ENCODE data around the gene KRTAP10-2. TPM values are rescaled to one million over a fixed set of nuclear protein-coding genes. Genes with fewer than 3 reads are reported as not detected.
"Not testable (repeated sequence)": the region's sequence is repeated elsewhere in the genome, so short reads cannot be mapped to it uniquely, and the experiment has no call there.

Gene KRTAP10-2
- total RNA-seq, 1 experiment from 2014 or later = not detected

DNA sequence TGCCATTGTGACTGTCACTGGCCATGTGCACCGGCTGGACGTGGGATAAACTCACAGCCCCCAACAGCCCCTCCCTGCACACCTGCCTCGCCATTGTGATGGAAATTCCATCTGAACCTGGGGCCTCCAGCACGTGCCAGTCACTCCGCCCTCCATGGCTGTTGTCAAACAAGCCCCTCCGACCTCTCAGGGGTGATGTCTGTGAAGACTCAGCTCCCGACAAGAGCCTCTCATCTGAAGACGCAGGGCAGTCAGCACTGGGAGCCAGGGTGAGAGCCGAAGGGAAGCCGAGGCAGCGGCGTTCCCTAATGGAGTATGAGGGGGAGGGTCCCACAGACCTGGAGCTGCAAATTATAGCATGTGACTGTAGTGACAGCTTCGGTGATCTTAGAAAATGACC is 1.4 kb upstream of the KRTAP10-2 start:
- Histone ChIP-seq H3K27me3 (ENCODE audit: insufficient read depth, low read depth) (peaks cover 70% of the 10 kb centered on the region), H3K27ac (no peak overlapping the region), H2AFZ (no peak overlapping the region), H3K4me3 (no peak overlapping the region), H3F3A (ENCODE audit: insufficient read depth, low read depth) (no peaks in the 10 kb centered on the region), H3K79me2 (ENCODE audit: low read depth) (no peaks in the 10 kb centered on the region), H3K4me2 (no peak overlapping the region), H3K4me1 (replicated peaks; ENCODE audit: insufficient read depth) (no peaks in the 10 kb centered on the region), H4K20me1 (ENCODE audit: insufficient read depth) (no peaks in the 10 kb centered on the region), H3K9me3 (ENCODE audit: insufficient read depth, low read depth) (no peaks in the 10 kb centered on the region), H3K36me3 (ENCODE audit: low read depth) (no peaks in the 10 kb centered on the region), H3K9me2 (ENCODE audit: insufficient read depth) (no peaks in the 10 kb centered on the region)
- ChIA-PET CTCF (no interaction called here), POLR2A (ENCODE audit: unreplicated experiment) (no interaction called here)
- no peak for DNase-seq
- TF ChIP-seq EZH2 (IDR thresholded peaks at IDR 0.05; ENCODE audit: low read depth) = no peak
- TF ChIP-seq, protein P1, sequence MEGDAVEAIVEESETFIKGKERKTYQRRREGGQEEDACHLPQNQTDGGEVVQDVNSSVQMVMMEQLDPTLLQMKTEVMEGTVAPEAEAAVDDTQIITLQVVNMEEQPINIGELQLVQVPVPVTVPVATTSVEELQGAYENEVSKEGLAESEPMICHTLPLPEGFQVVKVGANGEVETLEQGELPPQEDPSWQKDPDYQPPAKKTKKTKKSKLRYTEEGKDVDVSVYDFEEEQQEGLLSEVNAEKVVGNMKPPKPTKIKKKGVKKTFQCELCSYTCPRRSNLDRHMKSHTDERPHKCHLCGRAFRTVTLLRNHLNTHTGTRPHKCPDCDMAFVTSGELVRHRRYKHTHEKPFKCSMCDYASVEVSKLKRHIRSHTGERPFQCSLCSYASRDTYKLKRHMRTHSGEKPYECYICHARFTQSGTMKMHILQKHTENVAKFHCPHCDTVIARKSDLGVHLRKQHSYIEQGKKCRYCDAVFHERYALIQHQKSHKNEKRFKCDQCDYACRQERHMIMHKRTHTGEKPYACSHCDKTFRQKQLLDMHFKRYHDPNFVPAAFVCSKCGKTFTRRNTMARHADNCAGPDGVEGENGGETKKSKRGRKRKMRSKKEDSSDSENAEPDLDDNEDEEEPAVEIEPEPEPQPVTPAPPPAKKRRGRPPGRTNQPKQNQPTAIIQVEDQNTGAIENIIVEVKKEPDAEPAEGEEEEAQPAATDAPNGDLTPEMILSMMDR (conservative IDR thresholded peaks at IDR 0.05) = no peak
- intact Hi-C loops (cut with micrococcal nuclease; ENCODE audit: unreplicated experiment) = no loop called here
- BruUV-seq (replicated peaks) = no TSS peak

DNA sequence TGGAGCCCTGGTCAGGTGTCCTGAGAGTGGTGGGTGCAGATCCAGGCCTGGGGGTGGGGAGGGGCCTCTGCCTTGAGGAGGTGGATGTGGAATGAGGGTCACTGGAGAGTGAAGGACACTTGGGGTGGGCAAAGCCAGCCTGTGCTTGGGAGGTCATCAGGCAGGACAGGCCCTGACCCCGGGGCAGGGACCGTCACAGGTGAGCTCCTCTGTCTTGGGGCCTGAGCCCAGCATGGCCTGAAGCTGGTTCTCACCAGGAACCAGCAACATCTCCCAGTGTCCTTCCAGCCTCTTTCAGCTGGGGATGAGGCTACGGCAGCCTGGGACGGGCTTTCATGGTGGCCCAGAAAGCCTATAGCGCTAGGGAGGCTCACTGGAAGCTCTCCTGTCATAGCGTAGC is 831 bp upstream of the KRTAP10-2 start:
- H3K9me3 ChIP-seq (ENCODE audit: insufficient read depth, low read depth) = no peaks in the 10 kb centered on the region
- CTCF ChIA-PET = no interaction called here

DNA sequence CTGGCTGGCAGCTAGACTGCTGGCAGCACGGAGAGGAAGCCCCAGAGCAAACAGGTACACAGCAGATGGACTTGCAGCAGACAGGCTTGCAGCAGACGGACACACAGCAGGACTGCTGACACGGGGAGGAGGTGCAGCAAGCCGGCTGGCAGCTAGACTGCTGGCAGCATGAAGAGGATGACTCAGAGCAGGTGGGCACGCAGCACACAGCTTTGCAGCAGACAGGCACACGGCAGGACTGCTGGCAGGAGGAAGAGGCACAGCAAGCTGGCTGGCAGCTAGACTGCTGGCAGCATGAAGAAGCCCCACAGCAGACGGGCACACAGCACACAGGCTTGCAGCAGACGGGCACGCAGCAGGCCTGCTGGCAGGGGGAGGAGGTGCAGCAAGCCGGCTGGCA is 498 bp downstream of the KRTAP10-2 start:
- TF ChIP-seq EZH2 (IDR thresholded peaks at IDR 0.05; ENCODE audit: low read depth) = no peak
- TF ChIP-seq, protein P1 (conservative IDR thresholded peaks at IDR 0.05) = no peak

More for the DNA sequence above, 831 bp upstream of the KRTAP10-2 start:
- no TSS peak for BruUV-seq (replicated peaks)
- no peak overlapping the region for H3K27ac ChIP-seq
- peaks cover 73% of the 10 kb centered on the region for H3K27me3 ChIP-seq (ENCODE audit: insufficient read depth, low read depth)
- no peaks in the 10 kb centered on the region for H3K79me2 ChIP-seq (ENCODE audit: low read depth)
- no peak for TF ChIP-seq EZH2 (IDR thresholded peaks at IDR 0.05; ENCODE audit: low read depth)
- TF ChIP-seq, protein P1 (conservative IDR thresholded peaks at IDR 0.05) = no peak
- POLR2A ChIA-PET (ENCODE audit: unreplicated experiment) = no interaction called here
- no peaks in the 10 kb centered on the region for H3K9me2 ChIP-seq (ENCODE audit: insufficient read depth)
- H3K4me3 ChIP-seq = no peak overlapping the region
- H3K36me3 ChIP-seq (ENCODE audit: low read depth) = no peaks in the 10 kb centered on the region
- DNase-seq = no peak
- no peak overlapping the region for H2AFZ ChIP-seq
- H3F3A ChIP-seq (ENCODE audit: insufficient read depth, low read depth) = no peaks in the 10 kb centered on the region
- no peak overlapping the region for H3K4me2 ChIP-seq
- intact Hi-C loops (cut with micrococcal nuclease; ENCODE audit: unreplicated experiment) = no loop called here
- H3K4me1 ChIP-seq (replicated peaks; ENCODE audit: insufficient read depth) = no peaks in the 10 kb centered on the region
- H4K20me1 ChIP-seq (ENCODE audit: insufficient read depth) = no peaks in the 10 kb centered on the region

DNA sequence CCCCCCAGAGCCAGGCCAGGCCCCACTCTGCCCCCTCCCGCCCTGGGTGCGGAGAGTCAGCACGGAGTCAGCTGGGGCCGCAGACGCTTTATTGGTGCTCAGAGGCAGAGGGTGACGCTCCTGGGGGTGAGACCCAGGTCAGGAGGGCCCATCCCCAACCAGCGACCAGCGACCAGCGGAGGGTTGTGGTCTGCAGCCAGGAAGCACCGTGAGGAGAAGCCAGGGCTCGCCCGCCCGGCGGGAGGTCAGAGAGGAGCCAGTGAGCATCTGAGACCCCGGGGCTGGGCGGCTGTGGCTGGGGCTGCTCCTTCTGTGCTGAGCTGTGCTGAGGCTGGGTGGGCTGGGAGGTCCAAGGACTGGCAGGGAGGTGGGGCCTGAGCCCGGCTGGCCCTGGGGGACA is 1.0 kb downstream of the KRTAP10-2 start:
- H3K4me1 ChIP-seq (replicated peaks; ENCODE audit: insufficient read depth); CTCF ChIA-PET; H3K9me3 ChIP-seq (ENCODE audit: insufficient read depth, low read depth); intact Hi-C loops (cut with micrococcal nuclease; ENCODE audit: unreplicated experiment); H4K20me1 ChIP-seq (ENCODE audit: insufficient read depth); H3K79me2 ChIP-seq (ENCODE audit: low read depth); POLR2A ChIA-PET (ENCODE audit: unreplicated experiment); DNase-seq; H3K27ac ChIP-seq; H3F3A ChIP-seq (ENCODE audit: insufficient read depth, low read depth); H2AFZ ChIP-seq; H3K4me3 ChIP-seq; H3K4me2 ChIP-seq; H3K9me2 ChIP-seq (ENCODE audit: insufficient read depth); H3K36me3 ChIP-seq (ENCODE audit: low read depth); BruUV-seq (replicated peaks): not testable (repeated sequence)
- peaks cover 67% of the 10 kb centered on the region for H3K27me3 ChIP-seq (ENCODE audit: insufficient read depth, low read depth)

More for the DNA sequence above, 498 bp downstream of the KRTAP10-2 start:
- Histone ChIP-seq H3F3A (ENCODE audit: insufficient read depth, low read depth) (no peaks in the 10 kb centered on the region), H2AFZ (no peak overlapping the region), H4K20me1 (ENCODE audit: insufficient read depth) (no peaks in the 10 kb centered on the region), H3K27ac (no peak overlapping the region), H3K4me1 (replicated peaks; ENCODE audit: insufficient read depth) (no peaks in the 10 kb centered on the region), H3K36me3 (ENCODE audit: low read depth) (no peaks in the 10 kb centered on the region), H3K4me2 (no peak overlapping the region), H3K9me3 (ENCODE audit: insufficient read depth, low read depth) (no peaks in the 10 kb centered on the region), H3K9me2 (ENCODE audit: insufficient read depth) (no peaks in the 10 kb centered on the region), H3K27me3 (ENCODE audit: insufficient read depth, low read depth) (peaks cover 72% of the 10 kb centered on the region), H3K4me3 (no peak overlapping the region), H3K79me2 (ENCODE audit: low read depth) (no peaks in the 10 kb centered on the region)
- no TSS peak for BruUV-seq (replicated peaks)
- intact Hi-C loops (cut with micrococcal nuclease; ENCODE audit: unreplicated experiment) = no loop called here
- DNase-seq = no peak
- ChIA-PET POLR2A (ENCODE audit: unreplicated experiment) (interaction anchor here (0.5 kb wide), 1 partner anchor 91 kb away, joined by 9 read pairs; no protein-coding TSS in a partner anchor), CTCF (no interaction called here)
